DMS153 (cell line): Measurements from ENCODE around the gene BDKRB1.
"Not testable (repeated sequence)": the region's sequence is repeated elsewhere in the genome, so short reads cannot be mapped to it uniquely, and the experiment has no call there.

ENCODE experiments used
- DNase-seq: peaks from one replicate; lab custom pipeline; 2025; lab: John Stamatoyannopoulos, UW

BDKRB1 gene

GRCh38 chr14:96233661-96234060 lies 22.3 kb upstream of the BDKRB1 start:
- DNase-seq: no peak

- DNase-seq: no peak
Measured at GRCh38 chr14:96235426-96235825, 20.6 kb upstream of the BDKRB1 start.

DNA sequence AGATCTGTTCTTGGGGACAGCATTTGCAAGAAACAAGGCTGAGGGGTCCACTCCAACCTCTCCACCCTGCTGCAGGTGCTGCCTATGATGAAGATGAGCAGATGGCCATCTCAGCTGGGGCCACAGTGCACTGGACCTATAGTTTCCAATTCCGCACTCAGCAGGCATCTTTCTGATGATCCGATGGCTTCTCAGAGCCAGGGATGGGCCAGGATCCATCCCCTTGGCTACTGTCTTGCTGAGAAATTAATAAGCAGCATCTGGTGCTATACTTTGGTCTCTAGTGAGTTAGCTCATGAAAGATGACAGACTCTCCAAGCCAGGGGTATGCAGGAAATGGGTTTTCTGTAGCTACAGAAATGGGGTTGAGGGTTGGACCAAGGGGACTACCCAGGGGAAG lies 18.4 kb upstream of the BDKRB1 start:
- DNase-seq: no peak

- no peak for DNase-seq
Measured at GRCh38 chr14:96238676-96239265, 17.2 kb upstream of the BDKRB1 start.

DNA sequence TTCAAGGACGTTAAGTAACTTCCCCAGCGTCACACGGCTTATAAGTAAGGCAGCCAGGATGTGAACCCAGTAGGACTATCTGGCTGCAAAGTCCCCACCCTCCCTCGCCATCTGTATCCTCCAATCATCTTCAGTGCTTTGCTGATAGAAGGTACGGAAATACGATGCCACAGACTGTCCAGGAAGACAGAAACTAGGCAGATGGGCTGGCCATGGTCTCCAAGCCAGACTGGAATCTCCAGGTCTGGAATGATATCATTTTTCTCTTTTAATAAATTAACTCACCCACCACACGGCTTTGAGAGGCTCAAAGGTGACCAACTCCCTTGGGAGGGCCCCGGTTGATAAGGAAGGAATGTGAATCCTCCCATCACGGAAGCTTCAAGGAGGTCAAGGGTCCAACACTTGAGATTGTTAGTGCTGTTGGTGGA lies 16.3 kb upstream of the BDKRB1 start:
- DNase-seq: no peak

GRCh38 chr14:96240641-96241040 lies 15.4 kb upstream of the BDKRB1 start:
- DNase-seq: no peak

- no peak for DNase-seq
Measured at GRCh38 chr14:96242126-96242525, 13.9 kb upstream of the BDKRB1 start.

- no peak for DNase-seq
Measured at GRCh38 chr14:96243785-96244184, 12.2 kb upstream of the BDKRB1 start.

GRCh38 chr14:96245074-96245473 lies 10.9 kb upstream of the BDKRB1 start:
- DNase-seq: not testable (repeated sequence)

- DNase-seq: no peak
Measured at GRCh38 chr14:96245710-96246538, 10.1 kb upstream of the BDKRB1 start.

DNA sequence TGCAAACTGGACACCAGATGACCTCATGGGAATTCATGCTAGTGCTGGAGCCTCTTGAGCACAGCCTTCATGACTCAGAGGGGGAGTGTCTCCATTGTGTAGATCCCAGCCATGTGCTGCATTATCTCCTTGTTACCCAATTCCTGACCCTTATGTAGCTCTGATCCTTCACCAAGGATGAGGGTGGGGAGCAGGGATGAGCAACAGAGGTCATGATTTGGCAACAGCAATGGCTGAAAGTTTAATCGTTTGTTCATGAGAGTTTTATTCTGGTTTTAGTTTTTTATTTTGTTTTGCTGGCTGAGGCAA lies 9.5 kb upstream of the BDKRB1 start:
- DNase-seq: no peak

DNA sequence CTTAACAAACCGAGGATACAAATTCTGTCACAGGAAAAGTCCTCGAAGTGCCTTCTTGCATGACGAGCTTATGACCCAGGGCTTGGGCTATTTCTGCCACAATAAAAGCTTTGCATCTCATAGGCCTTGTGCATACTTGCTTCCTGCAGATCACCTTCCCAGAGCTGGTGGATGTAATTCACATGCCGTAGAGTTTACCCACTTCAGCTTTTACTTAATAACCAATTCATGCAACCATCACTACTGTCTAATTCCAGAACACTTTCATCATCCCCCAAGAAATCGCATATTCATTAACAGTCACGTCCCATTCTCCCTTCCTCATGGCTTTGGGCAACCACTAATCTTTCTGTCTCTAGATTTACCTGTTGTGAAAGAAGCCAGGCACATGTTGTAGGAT lies 9.0 kb upstream of the BDKRB1 start:
- no peak for DNase-seq

DNA sequence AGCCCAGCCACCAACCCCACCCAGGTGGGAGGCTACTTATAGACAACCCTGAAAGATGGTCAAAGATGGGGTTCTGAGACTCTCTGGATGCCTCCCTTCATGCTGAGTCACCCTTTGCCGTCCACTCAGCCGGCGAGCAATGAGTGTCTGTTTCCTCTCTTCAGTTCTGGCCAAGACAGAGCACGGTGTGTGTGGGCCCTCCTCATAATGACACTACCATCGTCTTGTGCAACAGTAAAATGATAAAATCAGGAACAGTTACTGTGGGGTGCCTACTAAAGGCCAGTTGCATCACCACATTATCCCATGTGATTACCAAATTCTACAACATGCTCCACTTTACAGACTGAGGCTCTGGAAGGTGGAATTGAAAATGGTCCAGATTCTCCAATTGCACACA lies 7.0 kb upstream of the BDKRB1 start:
- no peak for DNase-seq

DNA sequence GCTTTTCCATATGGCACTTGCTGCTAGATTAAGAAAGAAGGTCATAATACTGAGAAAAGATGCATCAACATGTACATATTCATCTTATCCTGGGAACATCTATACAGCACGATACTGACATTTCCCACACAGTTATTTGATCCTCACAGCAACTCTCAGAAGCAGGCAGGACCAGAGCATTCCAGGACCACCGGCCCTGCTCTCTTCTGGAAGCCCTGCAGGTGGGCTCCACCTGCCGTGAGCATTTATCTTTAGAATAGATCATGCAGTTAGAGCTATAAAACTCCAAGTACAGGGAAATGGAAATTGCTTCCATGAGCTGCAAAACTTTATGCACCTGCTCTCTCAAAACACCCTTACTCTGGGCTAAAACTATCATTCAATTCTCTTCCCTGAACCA lies 5.5 kb upstream of the BDKRB1 start:
- DNase-seq: no peak

- no peak for DNase-seq
Measured at GRCh38 chr14:96251656-96252155, 4.3 kb upstream of the BDKRB1 start.

GRCh38 chr14:96252323-96252998 lies 3.5 kb upstream of the BDKRB1 start:
- DNase-seq: peak; percentile 67

DNA sequence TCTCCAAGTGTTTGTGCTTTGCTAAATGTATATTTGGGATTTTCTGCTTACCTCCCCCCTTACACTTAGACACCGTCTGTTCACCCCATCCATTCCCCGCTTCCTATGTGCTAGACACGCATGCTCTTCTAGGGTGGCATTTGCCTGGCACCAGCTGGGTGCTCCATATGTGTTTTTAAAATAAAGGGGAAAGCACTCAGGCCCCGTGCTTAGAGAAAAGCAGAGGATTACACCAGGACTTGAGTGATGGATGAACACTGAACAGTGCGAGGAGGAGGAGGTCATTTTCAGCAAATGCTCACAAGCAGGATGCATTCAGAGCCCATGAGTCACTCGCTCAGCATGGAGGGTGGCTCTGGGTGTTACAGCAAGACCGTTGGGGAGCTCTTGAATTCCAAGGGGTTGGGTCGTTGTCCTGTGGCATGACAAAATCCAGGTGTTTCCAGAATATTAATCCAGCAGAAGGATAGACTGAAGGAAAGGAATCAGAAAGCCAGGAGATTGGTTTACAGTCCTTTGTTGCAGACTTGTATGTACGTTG lies 2.9 kb upstream of the BDKRB1 start:
- DNase-seq: no peak

- DNase-seq: no peak
Measured at GRCh38 chr14:96254687-96255086, 1.3 kb upstream of the BDKRB1 start.

GRCh38 chr14:96256407-96256806 lies 397 bp downstream of the BDKRB1 start:
- DNase-seq: no peak

DNA sequence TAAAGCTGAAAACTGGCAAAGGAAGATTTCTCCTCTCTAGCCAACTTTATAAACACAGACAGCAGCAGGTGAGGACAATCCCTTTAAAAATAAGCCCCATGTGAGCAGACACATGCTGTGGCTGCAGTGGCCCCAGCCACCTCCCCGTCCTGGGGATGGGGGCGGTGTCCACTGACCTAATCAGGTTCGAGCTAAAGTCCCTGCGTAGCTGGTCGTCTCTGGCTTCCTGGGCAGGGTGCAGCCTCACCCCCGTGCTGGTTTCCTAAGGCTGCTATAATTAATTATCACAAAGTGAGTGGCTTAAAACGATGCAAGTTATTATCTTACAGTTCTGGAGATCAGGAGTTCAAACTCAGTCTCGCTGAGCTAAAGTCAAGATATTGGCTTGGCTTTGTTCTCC lies 1.0 kb downstream of the BDKRB1 start:
- no peak for DNase-seq

- no peak for DNase-seq
Measured at GRCh38 chr14:96257900-96258299, 1.9 kb downstream of the BDKRB1 start.

- DNase-seq: no peak
Measured at GRCh38 chr14:96260341-96260821, 4.4 kb downstream of the BDKRB1 start.

- DNase-seq: peak; percentile 35
Measured at GRCh38 chr14:96261053-96261452, 5.0 kb downstream of the BDKRB1 start.
